NCI-H1417 (cell line): ENCODE data around the gene SPA17.

Experiments used
- DNase-seq, 3 experiments: peaks; one replicate each; lab custom pipeline; 2025; lab: John Stamatoyannopoulos, UW

SPA17 gene

GRCh38 chr11:124724979-124725718, 51.4 kb downstream of the SPA17 start:
- DNase-seq: peak in 2 of 3 experiments; percentile 30 to 61

DNA sequence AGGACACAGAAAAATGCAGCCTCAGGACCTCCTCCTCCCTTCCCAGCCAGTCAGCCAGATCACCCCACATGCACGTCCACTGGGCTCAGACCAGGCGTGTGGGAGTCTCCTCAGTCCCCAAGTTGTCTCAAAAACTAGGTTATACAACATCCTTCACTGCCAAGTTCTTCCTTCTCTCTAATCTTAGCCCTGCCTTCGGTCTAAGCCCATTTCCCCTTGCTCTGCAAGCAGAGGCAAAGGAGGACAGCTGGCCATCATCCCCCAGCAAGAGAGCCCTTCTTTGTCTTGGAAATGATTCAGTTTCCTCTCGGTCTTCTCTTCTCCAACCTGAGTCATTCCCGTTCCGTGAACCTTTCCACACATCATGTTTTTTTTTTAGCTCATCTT, 52.0 kb downstream of the SPA17 start:
- no peak for DNase-seq

DNA sequence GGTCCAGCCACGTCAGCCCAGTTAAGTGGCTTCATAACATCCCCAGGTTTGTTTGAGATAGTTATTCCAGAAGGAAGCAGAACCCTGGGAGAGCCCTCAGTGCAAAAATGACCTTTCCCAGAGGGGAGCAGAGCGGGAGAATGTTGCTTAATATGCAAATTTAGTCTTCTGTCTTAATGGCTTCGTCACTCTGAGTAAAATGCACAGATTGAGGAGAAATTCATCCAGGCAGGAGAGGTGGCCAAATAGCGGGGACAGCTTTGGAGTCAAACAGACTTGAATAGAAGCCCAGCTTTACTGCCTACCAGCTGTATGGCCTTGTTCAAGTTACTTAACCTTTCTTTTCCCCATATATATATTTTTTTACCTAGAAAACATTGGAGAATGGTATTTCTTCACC, 53.8 kb downstream of the SPA17 start:
- no peak for DNase-seq

DNA sequence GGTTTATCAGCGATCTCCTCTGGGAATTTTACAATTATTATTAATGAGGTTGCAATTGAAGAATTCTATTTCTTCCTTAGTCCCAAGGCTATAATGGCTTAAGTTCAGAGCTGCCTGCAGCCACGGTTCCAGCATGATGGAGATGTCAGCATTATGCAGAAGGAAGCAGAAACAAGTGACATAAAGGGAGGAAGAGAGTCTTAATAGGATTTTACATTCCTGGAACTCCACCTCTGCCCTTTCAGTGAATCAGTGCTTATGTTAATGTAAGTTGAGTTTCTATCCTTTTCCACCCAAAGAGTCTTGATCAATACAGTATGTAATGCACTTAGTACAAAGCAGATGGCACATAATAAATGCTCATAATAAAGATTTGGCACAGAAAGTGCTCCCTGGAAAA, 54.4 kb downstream of the SPA17 start:
- DNase-seq: no peak

DNA sequence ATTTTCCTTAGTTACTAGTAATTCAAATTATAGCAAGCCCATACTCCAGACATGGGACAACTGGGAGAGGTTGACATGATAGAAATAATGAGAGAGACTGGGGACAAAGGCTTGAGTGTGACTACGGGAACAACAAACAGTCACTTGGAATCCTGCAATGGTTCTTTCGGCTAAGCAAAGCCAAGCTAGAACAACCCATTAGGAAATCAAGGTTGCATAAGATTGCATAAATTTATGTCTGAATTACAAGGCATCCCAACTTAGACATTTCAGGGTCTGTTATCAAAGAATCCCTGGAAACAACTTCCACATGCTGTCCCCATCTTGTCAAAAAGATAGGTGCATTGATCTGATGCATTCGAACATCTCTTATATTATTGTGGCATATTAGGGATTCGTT, 55.9 kb downstream of the SPA17 start:
- no peak for DNase-seq

GRCh38 chr11:124732230-124732629, 58.5 kb downstream of the SPA17 start:
- DNase-seq: no peak

GRCh38 chr11:124736736-124737135, 63.0 kb downstream of the SPA17 start:
- no peak for DNase-seq

GRCh38 chr11:124737638-124738305, 64.1 kb downstream of the SPA17 start:
- DNase-seq: no peak

- no peak for DNase-seq
Measured at GRCh38 chr11:124738713-124739478, 65.2 kb downstream of the SPA17 start.

GRCh38 chr11:124739479-124740276, 66.0 kb downstream of the SPA17 start, which contains the start of gene NRGN:
TSS of gene NRGN (plus strand) at chr11:124739942. CDS start at chr11:124740085, 143 bp downstream.
- DNase-seq: peak; percentile 90 to 96 (median 94)

DNA sequence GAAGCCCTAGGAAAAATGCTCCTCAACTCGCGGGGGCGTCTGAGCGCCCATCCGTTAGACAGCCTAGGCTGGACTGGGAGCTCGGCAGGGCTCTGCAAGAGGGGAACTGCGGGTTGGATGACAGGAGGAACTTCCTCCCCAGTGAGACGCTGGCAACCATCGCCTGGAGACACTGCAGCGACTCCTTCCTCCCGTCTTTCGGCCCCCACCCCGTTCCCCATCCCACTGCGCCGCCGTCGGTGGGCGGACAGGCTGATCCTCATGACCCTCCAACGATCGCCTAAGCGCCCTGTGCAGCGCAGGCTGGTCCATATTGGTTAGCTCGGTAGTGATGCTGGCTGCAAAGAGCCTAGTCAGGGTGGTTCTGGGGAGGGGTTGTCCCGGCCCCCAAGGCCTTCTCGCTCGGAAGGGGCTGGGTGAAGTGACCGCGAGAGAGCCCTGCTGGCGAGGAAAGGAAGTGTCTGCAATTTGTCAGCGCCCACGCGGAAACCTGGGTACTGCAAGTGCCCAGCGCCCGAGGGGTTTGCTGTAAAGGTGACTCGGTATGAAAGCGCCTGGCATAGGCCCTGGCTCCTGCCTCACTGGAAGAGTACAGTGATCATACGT, 66.7 kb downstream of the SPA17 start:
- peak in 2 of 3 experiments; percentile 62 to 74 for DNase-seq

GRCh38 chr11:124742555-124742954, 68.9 kb downstream of the SPA17 start:
- DNase-seq: no peak

GRCh38 chr11:124743050-124743449, 69.3 kb downstream of the SPA17 start:
- no peak for DNase-seq

DNA sequence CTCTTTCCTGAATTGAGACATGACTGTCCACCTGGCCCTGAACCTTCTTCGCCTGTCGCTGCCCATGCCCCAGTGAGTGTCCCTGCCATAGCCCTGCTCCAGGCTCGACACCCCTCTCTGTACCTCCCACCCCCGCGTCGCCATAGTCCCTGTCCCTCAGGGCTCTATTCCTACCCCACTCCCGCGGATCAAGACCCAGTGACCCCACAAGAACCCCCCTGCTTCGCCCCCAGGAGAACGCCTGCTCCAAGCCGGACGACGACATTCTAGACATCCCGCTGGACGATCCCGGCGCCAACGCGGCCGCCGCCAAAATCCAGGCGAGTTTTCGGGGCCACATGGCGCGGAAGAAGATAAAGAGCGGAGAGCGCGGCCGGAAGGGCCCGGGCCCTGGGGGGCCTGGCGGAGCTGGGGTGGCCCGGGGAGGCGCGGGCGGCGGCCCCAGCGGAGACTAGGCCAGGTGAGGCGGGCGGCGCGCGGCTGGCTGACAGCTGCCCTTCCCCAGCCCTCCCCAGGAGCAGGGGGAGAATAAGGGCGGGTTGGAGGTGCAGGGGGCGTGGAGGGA, 71.6 kb downstream of the SPA17 start:
- no peak for DNase-seq

DNA sequence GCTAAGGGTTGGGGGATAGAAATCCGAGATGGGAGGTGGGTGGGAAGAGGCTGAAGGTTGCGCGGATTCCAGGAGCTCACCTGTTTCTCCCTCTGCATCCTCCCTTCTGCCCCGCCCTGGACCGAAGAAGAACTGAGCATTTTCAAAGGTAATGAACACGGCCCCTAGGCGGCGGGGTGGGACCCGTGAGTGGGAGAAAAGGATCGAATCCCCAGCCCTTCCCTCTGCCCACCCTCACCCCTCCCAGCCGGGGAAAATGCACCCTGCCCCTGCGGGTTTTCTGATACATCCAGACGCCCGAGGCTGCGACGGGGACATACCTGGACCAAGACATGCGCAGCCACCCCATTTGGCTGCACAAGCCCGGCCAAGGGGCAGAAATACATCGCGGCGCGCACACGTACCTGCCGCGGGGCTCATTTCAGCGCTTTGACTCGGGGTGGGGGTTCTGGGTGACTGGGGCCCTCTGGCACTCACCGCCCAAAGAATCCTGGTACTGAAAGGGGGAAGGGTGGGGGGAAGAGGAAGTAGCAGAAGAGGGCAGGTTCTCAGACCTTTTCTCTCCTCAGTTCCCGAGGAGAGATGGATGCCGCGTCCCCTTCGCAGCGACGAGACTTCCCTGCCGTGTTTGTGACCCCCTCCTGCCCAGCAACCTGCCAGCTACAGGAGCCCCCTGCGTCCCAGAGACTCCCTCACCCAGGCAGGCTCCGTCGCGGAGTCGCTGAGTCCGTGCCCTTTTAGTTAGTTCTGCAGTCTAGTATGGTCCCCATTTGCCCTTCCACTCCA, 72.3 kb downstream of the SPA17 start:
- DNase-seq: peak in 2 of 3 experiments; percentile 53 to 62

DNA sequence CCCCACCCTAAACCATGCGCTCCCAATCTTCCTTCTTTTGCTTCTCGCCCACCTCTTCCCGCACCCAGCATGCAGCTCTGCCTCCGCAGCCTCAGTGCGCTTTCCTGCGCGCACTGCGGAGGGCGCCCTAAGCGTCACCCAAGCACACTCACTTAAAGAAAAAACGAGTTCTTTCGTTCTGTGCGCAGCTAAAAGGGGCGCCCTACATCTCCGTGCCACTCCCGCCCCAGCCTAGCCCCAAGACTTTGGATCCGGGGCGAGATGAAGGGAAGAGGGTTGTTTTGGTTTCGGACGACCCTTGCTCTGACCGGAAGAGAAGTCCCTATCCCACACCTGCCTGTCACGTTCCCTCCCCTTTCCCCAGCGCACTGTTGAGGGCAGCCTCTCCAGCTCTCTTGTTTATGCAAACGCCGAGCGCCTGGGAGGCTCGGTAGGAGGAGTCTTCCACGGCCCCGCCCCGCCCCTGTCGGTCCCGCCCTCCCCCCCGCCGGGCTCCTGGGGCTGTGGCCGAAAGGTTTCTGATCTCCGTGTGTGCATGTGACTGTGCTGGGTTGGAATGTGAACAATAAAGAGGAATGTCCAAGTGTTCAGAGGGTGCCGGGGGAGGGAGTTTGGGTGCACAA, 73.0 kb downstream of the SPA17 start:
- peak; percentile 64 to 91 (median 91) for DNase-seq
